Stimulated activated CD8-positive, alpha-beta memory T cell treated with anti-CD3 and anti-CD28 coated beads, Interleukin-2, amount 100 ng/mL, for 48 hours (primary cell): ENCODE data around the gene NR1D2.
A peak's percentile ranks its signal among the peaks of the same experiment; 100 is the strongest.
"Not testable (repeated sequence)": the region's sequence is repeated elsewhere in the genome, so short reads cannot be mapped to it uniquely, and the experiment has no call there.

Experiments
- DNase-seq, 2 donors: peaks; one replicate each; pipeline ENCODE4 v3.0.0-alpha.2; 2020; ENCODE audit warnings: low read depth in 2 of 2

The NR1D2 gene

GRCh38 chr3:24004171-24004938 lies 59.3 kb downstream of the NR1D2 start:
- DNase-seq = peak in 1 of 2 donors; percentile 3

GRCh38 chr3:24005669-24006068 lies 60.6 kb downstream of the NR1D2 start:
- DNase-seq = no peak

GRCh38 chr3:24010834-24011233 lies 65.7 kb downstream of the NR1D2 start:
- not testable (repeated sequence) for DNase-seq

DNA sequence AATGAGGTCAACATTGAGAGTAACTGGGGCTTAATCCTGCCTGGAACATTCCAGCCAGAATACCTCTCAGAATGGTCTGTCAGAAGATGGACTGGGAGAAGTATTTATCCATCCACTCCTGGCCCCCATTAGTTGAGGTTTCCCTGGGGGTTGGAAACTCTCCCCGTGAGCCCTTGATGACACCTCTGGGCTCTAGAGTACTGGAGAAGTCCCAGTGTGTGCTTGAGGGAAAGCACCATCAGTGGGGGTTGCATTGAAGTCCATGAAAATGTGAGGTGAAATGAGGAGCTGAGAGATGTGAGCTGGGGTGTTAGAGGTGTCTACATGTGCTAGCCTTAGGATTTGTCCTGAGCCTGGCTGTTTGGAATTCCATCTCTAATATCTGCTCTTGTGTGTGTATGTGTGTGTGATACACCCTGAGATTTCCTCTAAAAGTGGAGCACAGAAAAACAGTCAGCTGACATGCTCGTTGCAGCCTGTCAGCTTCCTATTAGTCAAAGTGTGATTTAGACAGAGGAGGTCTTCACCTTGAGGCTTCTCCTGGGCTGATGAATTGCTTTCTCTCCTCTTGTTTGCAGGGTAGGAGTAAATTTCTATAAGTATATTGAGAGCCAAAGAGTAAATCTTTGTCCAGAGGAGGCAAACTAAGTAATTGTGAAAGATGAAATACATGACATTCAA lies 67.6 kb downstream of the NR1D2 start:
- no peak for DNase-seq

- no peak for DNase-seq
Observed at GRCh38 chr3:24017305-24017704, 72.2 kb downstream of the NR1D2 start.

DNA sequence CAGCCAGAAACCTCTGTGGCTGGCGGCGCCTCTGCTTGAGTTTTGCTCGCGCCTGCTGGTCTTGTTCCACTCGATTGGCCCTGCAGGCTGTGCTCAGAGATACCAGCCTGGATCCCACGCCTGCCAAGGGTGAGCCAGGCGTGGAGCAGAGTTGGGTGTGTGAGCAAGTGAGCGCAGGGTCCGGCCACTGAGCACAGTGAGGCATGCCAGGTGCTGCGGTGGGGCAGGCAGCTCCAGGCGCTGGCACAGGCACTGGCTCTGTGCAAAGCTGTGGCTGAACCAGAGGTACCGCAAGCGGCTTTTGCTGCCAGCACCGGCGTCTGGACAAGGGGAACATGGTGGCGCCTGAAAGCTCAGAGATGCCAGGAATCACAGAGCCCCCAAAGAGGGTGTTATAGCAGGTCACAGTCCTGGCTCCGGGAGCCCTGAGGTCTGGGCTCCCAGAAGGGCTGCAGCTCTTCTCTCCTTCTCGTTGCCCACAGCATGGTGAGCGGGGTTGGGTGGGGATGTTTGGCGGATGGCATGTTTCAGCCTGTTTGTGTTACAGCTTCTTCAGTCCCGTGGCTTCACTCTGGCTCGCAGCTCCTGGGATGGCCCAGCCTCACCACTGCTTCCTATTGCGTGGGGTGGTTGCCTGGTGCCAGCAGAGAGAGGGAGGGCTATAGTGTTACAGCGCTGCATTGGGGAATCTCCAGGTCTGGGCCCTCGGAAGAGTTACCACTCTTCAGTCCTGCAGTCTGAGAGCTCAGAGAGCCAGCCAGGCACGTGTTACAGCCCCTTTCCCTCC lies 73.9 kb downstream of the NR1D2 start:
- DNase-seq = no peak

DNA sequence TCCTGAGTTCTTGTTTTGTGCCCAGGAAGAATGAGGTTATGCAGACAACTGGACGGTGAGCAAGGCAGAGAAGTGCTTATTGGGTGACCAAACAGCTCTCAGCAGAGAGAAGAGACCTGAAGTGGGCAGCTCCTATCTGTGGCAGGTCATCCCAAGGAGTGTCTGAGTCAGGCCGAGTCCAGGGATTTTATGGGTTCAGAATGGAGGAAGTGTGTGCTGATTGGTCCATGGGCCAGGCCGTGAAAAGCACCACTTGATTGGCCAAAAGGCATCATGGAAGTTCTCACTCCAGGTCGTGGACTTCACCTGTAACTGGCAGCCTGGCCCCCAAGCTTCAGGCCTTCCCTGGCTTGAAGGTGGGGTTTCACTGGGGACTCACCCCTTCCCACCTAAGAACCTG lies 74.5 kb downstream of the NR1D2 start:
- no peak for DNase-seq

DNA sequence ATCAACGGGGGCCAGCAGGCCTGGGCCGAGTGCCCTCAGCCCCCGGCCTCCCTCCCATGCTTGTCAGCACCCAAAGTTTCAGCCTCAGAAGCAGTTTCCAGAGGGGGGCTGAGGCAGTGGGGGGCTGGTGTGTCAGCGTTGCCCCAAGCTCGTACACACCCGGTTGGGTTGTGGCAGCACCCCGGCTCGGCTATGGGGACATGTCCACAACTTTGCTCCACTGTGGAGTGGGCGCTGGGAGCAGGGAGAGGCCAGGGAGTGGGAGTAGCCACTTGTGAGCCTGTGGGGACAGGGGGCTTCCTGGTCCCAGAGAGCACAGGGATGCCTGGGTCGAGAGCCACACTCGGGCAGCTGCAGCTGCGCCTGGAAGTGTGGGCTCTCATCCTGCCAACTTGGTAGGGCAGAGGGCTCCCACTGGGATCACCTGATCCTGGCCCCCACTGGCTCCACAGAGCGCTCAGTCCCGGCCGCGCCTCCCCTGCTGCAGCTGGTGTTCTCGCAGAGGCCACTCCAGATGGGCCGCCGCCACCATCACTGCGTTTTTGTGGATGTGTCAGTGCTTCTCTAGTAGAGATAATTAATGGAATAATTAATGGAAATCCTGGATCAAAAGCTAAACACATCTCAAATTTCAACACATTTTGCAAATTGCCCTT lies 75.1 kb downstream of the NR1D2 start:
- DNase-seq = no peak

DNA sequence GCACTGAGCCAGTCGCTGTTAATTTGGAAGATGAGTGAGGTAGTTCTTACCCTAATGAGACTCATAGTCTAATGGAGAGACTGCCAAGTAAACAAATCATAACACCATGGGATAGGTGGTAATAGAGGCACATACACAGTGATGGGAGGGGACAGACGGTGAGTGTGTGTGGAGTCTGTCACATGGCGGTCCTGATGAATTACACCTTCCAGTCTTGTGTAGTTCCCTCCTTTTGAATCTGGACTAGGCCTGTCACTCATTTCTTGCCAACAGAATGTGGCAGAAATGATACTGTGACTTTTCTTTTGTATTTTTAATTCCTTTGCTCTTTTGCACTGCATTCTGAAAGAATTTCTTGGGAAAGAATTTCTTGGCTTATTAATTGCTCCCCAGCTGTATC lies 78.1 kb downstream of the NR1D2 start:
- no peak for DNase-seq

DNA sequence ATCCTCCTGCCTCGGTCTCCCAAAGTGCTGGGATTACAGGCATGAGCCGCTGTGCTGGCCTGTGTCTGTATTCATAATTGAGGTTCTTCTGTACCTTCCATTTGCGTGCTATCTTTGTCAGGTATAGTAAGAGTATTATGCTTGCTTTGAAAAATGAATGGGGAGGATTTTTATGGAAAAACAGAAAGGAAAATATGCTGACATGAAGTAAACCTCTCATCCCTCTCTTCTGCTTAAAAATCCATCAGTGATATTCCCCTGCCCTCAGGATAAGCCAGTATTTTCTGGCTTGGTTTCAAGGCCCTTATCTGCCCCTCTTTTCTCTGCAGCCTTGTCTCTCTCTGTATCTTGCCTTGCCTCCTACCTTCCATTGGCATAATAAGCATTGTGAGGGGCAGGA lies 80.7 kb downstream of the NR1D2 start:
- DNase-seq = no peak

GRCh38 chr3:24026665-24027064 lies 81.6 kb downstream of the NR1D2 start:
- not testable (repeated sequence) for DNase-seq

- no peak for DNase-seq
Observed at GRCh38 chr3:24027946-24028345, 82.9 kb downstream of the NR1D2 start.
